Activated T-helper 17 cell treated with anti-CD3 and anti-CD28 coated beads, Interleukin-2, amount 50 U/mL, for 72 hours (primary cell): ENCODE data around the gene ISG15. TPM values are rescaled to one million over a fixed set of nuclear protein-coding genes. Genes with fewer than 3 reads are reported as not detected.
"Not testable (repeated sequence)": the region's sequence is repeated elsewhere in the genome, so short reads cannot be mapped to it uniquely, and the experiment has no call there.

Experiments
- ATAC-seq: fragments of 150-1000 bp; cut with Tn5 transposase; replicated peaks from 2 replicates; pipeline ENCODE4 v1.10.0; 2021; ENCODE audit warnings: mild to moderate bottlenecking, moderate library complexity
- H3K27ac Mint-ChIP-seq: one replicate; pipeline ENCODE4 v1.8.0; 2022; ENCODE audit warnings: mixed read lengths
- H3K27me3 Mint-ChIP-seq: one replicate; pipeline ENCODE4 v1.8.0; 2022; ENCODE audit warnings: mixed read lengths
- H3K36me3 Mint-ChIP-seq: one replicate; pipeline ENCODE4 v1.8.0; 2022; ENCODE audit warnings: low read depth, mild to moderate bottlenecking, mixed read lengths
- H3K4me1 Mint-ChIP-seq: one replicate; pipeline ENCODE4 v1.8.0; 2022; ENCODE audit warnings: mixed read lengths
- H3K4me3 Mint-ChIP-seq: one replicate; pipeline ENCODE4 v1.8.0; 2022; ENCODE audit warnings: mild to moderate bottlenecking, mixed read lengths
- H3K9me3 Mint-ChIP-seq: one replicate; pipeline ENCODE4 v1.8.0; 2022; ENCODE audit warnings: mixed read lengths
- total RNA-seq, 2 donors: library from RNA; stranded (reverse); gene quantifications; one replicate each; pipeline ENCODE4 v1.2.3, GENCODE V29; 2022

Gene ISG15
- total RNA-seq, 2 donors from 2014 or later: 13.5 to 36.5 TPM

GRCh38 chr1:1006305-1007159 lies 6.8 kb upstream of the ISG15 start:
- Mint-ChIP-seq H3K27me3 (peaks cover 17% of the 10 kb centered on the region), H3K27ac (no peak overlapping the region)
- ATAC-seq: no peak

GRCh38 chr1:1010131-1010530 lies 3.2 kb upstream of the ISG15 start:
- not testable (repeated sequence) for H3K4me3 Mint-ChIP-seq, ATAC-seq, H3K9me3 Mint-ChIP-seq, H3K27me3 Mint-ChIP-seq, H3K36me3 Mint-ChIP-seq, H3K27ac Mint-ChIP-seq
- H3K4me1 Mint-ChIP-seq: peaks cover 18% of the 10 kb centered on the region

More at GRCh38 chr1:1006305-1007159, 6.8 kb upstream of the ISG15 start:
- H3K9me3 Mint-ChIP-seq: no peaks in the 10 kb centered on the region
- H3K4me3 Mint-ChIP-seq: no peak overlapping the region
- peaks cover 11% of the 10 kb centered on the region for H3K4me1 Mint-ChIP-seq
- peaks cover 4% of the 10 kb centered on the region for H3K36me3 Mint-ChIP-seq

DNA sequence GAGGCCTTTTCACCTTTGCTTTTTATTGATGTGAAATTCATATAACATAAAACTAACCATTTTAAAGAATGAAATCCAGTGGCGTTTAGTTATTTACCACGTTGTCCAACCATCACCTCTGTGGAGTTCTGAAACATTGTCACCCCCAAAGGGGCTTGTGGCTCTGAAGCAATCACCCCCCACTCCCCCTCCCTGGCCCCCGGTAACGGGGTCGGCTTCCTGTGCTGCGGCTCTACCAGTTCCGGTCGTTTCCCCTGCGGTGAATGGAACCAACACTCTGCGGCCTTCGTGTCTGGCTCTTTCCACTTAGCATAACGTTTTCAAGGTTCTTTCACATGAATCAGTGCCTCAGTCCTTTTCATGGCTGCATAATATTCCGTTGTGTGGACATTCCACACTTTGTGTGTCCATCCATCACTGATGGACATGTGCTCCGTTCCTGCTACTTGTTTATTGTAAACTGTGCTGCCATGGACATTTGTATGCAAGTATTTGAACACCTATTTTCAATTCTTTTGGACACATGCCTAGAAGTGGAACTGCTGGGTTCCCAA lies 1.8 kb upstream of the ISG15 start:
- H3K27me3 Mint-ChIP-seq: peaks cover 2% of the 10 kb centered on the region
- ATAC-seq: no peak
- no peaks in the 10 kb centered on the region for H3K9me3 Mint-ChIP-seq
- no peak overlapping the region for H3K4me3 Mint-ChIP-seq
- no peak overlapping the region for H3K27ac Mint-ChIP-seq
- H3K36me3 Mint-ChIP-seq: peaks cover 6% of the 10 kb centered on the region
- peaks cover 16% of the 10 kb centered on the region for H3K4me1 Mint-ChIP-seq

GRCh38 chr1:1012736-1013104 lies 577 bp upstream of the ISG15 start:
- peaks cover 16% of the 10 kb centered on the region for H3K4me1 Mint-ChIP-seq
- peak overlapping the region; percentile 95 for H3K27ac Mint-ChIP-seq
- not testable (repeated sequence) for H3K27me3 Mint-ChIP-seq

GRCh38 chr1:1013922-1014648 lies 788 bp downstream of the ISG15 start:
- peak overlapping the region; percentile 95 for H3K27ac Mint-ChIP-seq
- peaks cover 6% of the 10 kb centered on the region for H3K36me3 Mint-ChIP-seq
- peak; percentile 32 for ATAC-seq
- no peaks in the 10 kb centered on the region for H3K9me3 Mint-ChIP-seq
- H3K4me3 Mint-ChIP-seq: peak overlapping the region; percentile 99
- H3K4me1 Mint-ChIP-seq: peaks cover 14% of the 10 kb centered on the region
- no peaks in the 10 kb centered on the region for H3K27me3 Mint-ChIP-seq

More at GRCh38 chr1:1012736-1013104, 577 bp upstream of the ISG15 start:
- H3K4me3 Mint-ChIP-seq: peak overlapping the region; percentile 99
- not testable (repeated sequence) for H3K9me3 Mint-ChIP-seq, ATAC-seq, H3K36me3 Mint-ChIP-seq

GRCh38 chr1:1014799-1015681 lies 1.7 kb downstream of the ISG15 start:
- peak overlapping the region; percentile 95 for H3K27ac Mint-ChIP-seq
- no peak for ATAC-seq
- no peaks in the 10 kb centered on the region for H3K27me3 Mint-ChIP-seq
- peak overlapping the region; percentile 99 for H3K4me3 Mint-ChIP-seq
- peaks cover 11% of the 10 kb centered on the region for H3K4me1 Mint-ChIP-seq
- peaks cover 6% of the 10 kb centered on the region for H3K36me3 Mint-ChIP-seq
- H3K9me3 Mint-ChIP-seq: no peaks in the 10 kb centered on the region

- peaks cover 11% of the 10 kb centered on the region for H3K4me1 Mint-ChIP-seq
- not testable (repeated sequence) for H3K9me3 Mint-ChIP-seq, H3K36me3 Mint-ChIP-seq, ATAC-seq, H3K27ac Mint-ChIP-seq, H3K4me3 Mint-ChIP-seq, H3K27me3 Mint-ChIP-seq
Observed at GRCh38 chr1:1017397-1018320, 4.4 kb downstream of the ISG15 start.

DNA sequence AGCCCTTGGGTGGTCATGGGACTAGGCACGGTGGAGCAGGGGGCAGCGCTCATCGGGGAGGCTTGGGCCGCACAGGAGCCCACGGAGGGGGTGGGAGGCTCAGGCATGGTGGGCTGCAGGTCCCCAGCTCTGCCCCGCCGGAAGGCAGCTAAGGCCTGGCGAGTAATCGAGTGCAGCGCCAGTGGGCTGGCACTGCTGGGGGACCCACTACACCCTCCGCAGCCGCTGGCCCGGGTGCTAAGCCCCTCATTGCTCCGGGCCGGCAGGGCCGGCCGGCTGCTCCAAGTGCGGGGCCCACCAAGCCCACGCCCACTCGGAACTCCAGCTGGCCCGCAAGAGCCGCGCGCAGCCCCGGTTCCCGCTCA lies 5.0 kb downstream of the ISG15 start:
- H3K36me3 Mint-ChIP-seq, ATAC-seq, H3K27ac Mint-ChIP-seq, H3K27me3 Mint-ChIP-seq, H3K4me3 Mint-ChIP-seq, H3K4me1 Mint-ChIP-seq, H3K9me3 Mint-ChIP-seq: not testable (repeated sequence)

- Mint-ChIP-seq H3K27me3 (peaks cover 3% of the 10 kb centered on the region), H3K9me3 (no peaks in the 10 kb centered on the region), H3K36me3 (no peaks in the 10 kb centered on the region), H3K4me3 (peak overlapping the region; percentile 43), H3K4me1 (no peaks in the 10 kb centered on the region), H3K27ac (no peak overlapping the region)
- ATAC-seq: peak; percentile 76
Observed at GRCh38 chr1:1019122-1019999, 6.1 kb downstream of the ISG15 start.

DNA sequence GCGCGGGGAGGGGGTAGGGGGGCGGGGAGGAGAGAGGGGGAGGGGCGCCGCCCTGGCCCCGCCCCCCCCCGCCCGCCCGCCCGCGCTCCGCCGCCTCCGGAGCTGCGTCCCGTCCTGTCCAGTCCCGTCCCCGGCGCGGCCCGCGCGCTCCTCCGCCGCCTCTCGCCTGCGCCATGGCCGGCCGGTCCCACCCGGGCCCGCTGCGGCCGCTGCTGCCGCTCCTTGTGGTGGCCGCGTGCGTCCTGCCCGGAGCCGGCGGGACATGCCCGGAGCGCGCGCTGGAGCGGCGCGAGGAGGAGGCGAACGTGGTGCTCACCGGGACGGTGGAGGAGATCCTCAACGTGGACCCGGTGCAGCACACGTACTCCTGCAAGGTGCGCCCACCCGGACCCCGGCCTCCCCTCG lies 6.7 kb downstream of the ISG15 start, which contains the start of gene AGRN:
TSS of gene AGRN (plus strand) at position 121 of the 405 bp plus-strand sequence. CDS start at position 174, 53 bp downstream.
- H3K4me3 Mint-ChIP-seq: peak within 1 kb of the TSS; percentile 43
- H3K27me3 Mint-ChIP-seq: peaks cover 3% of the 10 kb centered on the region
- no peak within 1 kb of the TSS for H3K27ac Mint-ChIP-seq
- no peaks in the 10 kb centered on the region for H3K4me1 Mint-ChIP-seq
- no peaks in the 10 kb centered on the region for H3K9me3 Mint-ChIP-seq
- ATAC-seq: peak; percentile 23
- no peaks in the 10 kb centered on the region for H3K36me3 Mint-ChIP-seq

GRCh38 chr1:1020415-1021009 lies 7.2 kb downstream of the ISG15 start:
- Mint-ChIP-seq H3K27ac (no peak overlapping the region), H3K9me3 (no peaks in the 10 kb centered on the region), H3K27me3 (peaks cover 3% of the 10 kb centered on the region), H3K36me3 (no peaks in the 10 kb centered on the region), H3K4me3 (peak overlapping the region; percentile 10), H3K4me1 (no peaks in the 10 kb centered on the region)
- ATAC-seq: no peak
